CD8-positive, alpha-beta memory T cell (primary cell): Measurements from ENCODE around the gene RFPL3. TPM values are rescaled to one million over a fixed set of nuclear protein-coding genes. Genes with fewer than 3 reads are reported as not detected.
"Not testable (repeated sequence)": the region's sequence is repeated elsewhere in the genome, so short reads cannot be mapped to it uniquely, and the experiment has no call there.

ENCODE experiments used
- CTCF ChIA-PET: fragments of 350-600 bp; sonication (Branson Sonifier 250); formaldehyde crosslinking; loops from one replicate; lab custom pipeline; 2021; ENCODE audit warnings: antibody characterized with exemption; lab: Charles Lee
- POLR2A ChIA-PET: fragments of 350-600 bp; sonication (Branson Sonifier 250); formaldehyde crosslinking; loops from one replicate; lab custom pipeline; 2021; ENCODE audit warnings: antibody characterized with exemption; lab: Charles Lee
- DNase-seq, 5 donors: peaks; one replicate each; pipeline versions ENCODE4 v3.0.0 to v3.0.0-alpha.2; 2020 to 2022; ENCODE audit warnings: mixed read lengths in 1 of 5
- H3K27ac ChIP-seq: one replicate; pipeline ENCODE4 v1.7.0; 2013; ENCODE audit warnings: low read depth, mild to moderate bottlenecking, low read length, moderate library complexity
- H3K27me3 ChIP-seq: 2 replicates; pipeline ENCODE4 v1.7.0; 2013; ENCODE audit warnings: low read length, mild to moderate bottlenecking; ENCODE audit not compliant: insufficient read depth, poor library complexity, severe bottlenecking
- H3K36me3 ChIP-seq: 2 replicates; pipeline ENCODE4 v1.7.0; 2013; ENCODE audit warnings: mild to moderate bottlenecking, low read length, moderate library complexity; ENCODE audit not compliant: insufficient read depth
- H3K4me1 ChIP-seq: 2 replicates; pipeline ENCODE4 v1.7.0; 2013; ENCODE audit warnings: mild to moderate bottlenecking, low read length, moderate library complexity; ENCODE audit not compliant: insufficient read depth
- H3K4me3 ChIP-seq: 2 replicates; pipeline ENCODE4 v1.7.0; 2013; ENCODE audit warnings: mild to moderate bottlenecking, low read length
- H3K9me3 ChIP-seq: 2 replicates; pipeline ENCODE4 v1.7.0; 2013; ENCODE audit warnings: mild to moderate bottlenecking, low read length
- H3K27ac Mint-ChIP-seq, 8 donors: one replicate each; pipeline ENCODE4 v1.8.0; 2020 to 2021; ENCODE audit warnings: mixed read lengths in 8 of 8, mild to moderate bottlenecking in 6 of 8, inconsistent platforms in 3 of 8, moderate library complexity in 3 of 8
- H3K27me3 Mint-ChIP-seq, 2 donors: one replicate each; pipeline ENCODE4 v1.8.0; 2020 to 2021; ENCODE audit warnings: mixed read lengths in 2 of 2, mild to moderate bottlenecking in 1 of 2, moderate library complexity in 1 of 2
- H3K36me3 Mint-ChIP-seq, 3 donors: one replicate each; pipeline ENCODE4 v1.8.0; 2020 to 2021; ENCODE audit warnings: mixed read lengths in 3 of 3, inconsistent platforms in 1 of 3, mild to moderate bottlenecking in 1 of 3
- H3K4me1 Mint-ChIP-seq, 3 donors: one replicate each; pipeline ENCODE4 v1.8.0; 2020 to 2021; ENCODE audit warnings: mixed read lengths in 3 of 3, inconsistent platforms in 1 of 3, mild to moderate bottlenecking in 1 of 3
- H3K4me3 Mint-ChIP-seq, 7 donors: one replicate each; pipeline ENCODE4 v1.8.0; 2020 to 2021; ENCODE audit warnings: mixed read lengths in 7 of 7, mild to moderate bottlenecking in 6 of 7, moderate library complexity in 4 of 7, inconsistent platforms in 2 of 7
- H3K9me3 Mint-ChIP-seq, 5 donors: one replicate each; pipeline ENCODE4 v1.8.0; 2020 to 2022; ENCODE audit warnings: mixed read lengths in 5 of 5, mild to moderate bottlenecking in 3 of 5, moderate library complexity in 2 of 5, inconsistent platforms in 1 of 5
- polyA plus RNA-seq: library from polyadenylated mRNA; unstranded; fragments of 300-500 nt; fragmentation: Illumina TruSeq; gene quantifications from one replicate; pipeline ENCODE4 v1.2.3, GENCODE V29; 2021
- total RNA-seq, 2 experiments: library from RNA; stranded (reverse); gene quantifications; one replicate each; pipeline ENCODE4 v1.2.3, GENCODE V29; 2021

The RFPL3 gene
- total and polyA plus RNA-seq, 3 experiments from 2014 or later: not detected

DNA sequence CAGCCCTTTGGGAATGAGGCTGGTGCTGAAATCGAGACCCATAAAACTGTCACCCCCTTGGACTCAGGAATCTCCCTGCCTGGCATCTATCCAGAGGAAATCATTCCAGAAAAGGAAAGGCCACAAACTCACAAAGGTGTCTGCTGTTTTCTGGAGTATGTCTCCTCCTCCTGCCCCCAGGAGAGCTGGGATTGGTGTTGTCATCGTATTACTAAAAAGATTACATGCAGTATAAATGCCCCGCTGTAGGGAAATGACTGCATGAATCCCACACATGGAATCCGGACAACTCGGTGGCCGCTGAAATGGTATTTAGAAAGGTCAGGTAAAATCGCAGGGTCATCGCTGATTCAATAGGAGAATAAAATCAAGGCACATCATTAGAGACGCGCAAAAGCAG lies 18.9 kb upstream of the RFPL3 start:
- POLR2A ChIA-PET: no interaction called here
- CTCF ChIA-PET: no interaction called here
- Histone ChIP-seq H3K36me3 (no peaks in the 10 kb centered on the region), H3K27me3 (no peaks in the 10 kb centered on the region), H3K9me3 (no peaks in the 10 kb centered on the region), H3K4me1 (no peaks in the 10 kb centered on the region), H3K27ac (no peak overlapping the region), H3K4me3 (no peak overlapping the region)
- H3K4me3 Mint-ChIP-seq: no peak overlapping the region
- H3K27me3 Mint-ChIP-seq: peaks cover 19 to 73% of the 10 kb centered on the region in 2 donors
- H3K4me1 Mint-ChIP-seq: no peaks in the 10 kb centered on the region
- DNase-seq: no peak
- no peak overlapping the region for H3K27ac Mint-ChIP-seq
- no peaks in the 10 kb centered on the region for H3K9me3 Mint-ChIP-seq
- H3K36me3 Mint-ChIP-seq: no peaks in the 10 kb centered on the region

DNA sequence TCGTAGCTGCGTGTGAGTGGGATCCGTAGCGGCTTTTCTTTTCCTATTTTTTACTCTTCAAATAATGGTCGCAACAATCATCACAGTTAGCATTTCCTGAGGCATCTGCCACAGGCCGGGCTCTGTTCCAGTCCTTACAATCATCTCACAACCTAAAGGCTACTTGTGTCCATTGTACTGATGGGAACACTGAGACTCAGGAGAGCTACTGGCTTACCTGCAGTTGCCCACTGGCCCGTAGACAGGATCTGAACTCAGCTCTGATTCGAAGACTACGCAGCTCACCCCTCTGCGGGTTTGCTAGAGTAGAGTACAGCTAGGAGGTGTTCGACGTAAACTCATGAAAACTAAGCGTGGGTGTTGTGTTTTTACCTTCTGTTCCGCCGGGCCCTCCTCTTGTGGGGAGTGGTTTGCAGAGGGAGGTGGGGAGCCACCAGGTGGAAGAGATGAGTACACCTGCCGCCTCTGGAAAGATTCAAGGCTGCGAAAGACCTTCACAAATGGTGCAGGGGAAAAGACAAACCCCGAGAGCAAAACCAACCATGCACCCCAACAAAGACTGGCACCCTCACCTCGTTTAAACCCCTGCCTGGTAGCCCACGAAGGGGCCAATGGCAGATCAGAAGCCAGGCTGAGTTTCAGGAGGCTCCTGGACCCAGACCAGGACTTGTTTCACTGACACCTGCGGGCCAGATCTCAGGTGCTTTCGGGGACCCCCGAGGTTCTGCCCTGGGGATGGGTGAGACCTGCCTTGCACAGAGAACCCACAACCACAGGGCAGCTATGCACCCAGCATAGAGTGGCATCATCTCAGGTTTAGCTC lies 18.3 kb upstream of the RFPL3 start:
- H3K27ac Mint-ChIP-seq: no peak overlapping the region
- H3K27me3 ChIP-seq: no peaks in the 10 kb centered on the region
- no peak overlapping the region for H3K4me3 ChIP-seq
- H3K4me1 Mint-ChIP-seq: no peaks in the 10 kb centered on the region
- H3K4me1 ChIP-seq: no peaks in the 10 kb centered on the region
- POLR2A ChIA-PET: no interaction called here
- H3K27me3 Mint-ChIP-seq: peaks cover 18 to 73% of the 10 kb centered on the region in 2 donors
- CTCF ChIA-PET: no interaction called here
- H3K9me3 Mint-ChIP-seq: no peaks in the 10 kb centered on the region
- H3K36me3 Mint-ChIP-seq: no peaks in the 10 kb centered on the region
- H3K36me3 ChIP-seq: no peaks in the 10 kb centered on the region
- H3K9me3 ChIP-seq: no peaks in the 10 kb centered on the region
- no peak overlapping the region for H3K4me3 Mint-ChIP-seq
- H3K27ac ChIP-seq: no peak overlapping the region
- no peak for DNase-seq

DNA sequence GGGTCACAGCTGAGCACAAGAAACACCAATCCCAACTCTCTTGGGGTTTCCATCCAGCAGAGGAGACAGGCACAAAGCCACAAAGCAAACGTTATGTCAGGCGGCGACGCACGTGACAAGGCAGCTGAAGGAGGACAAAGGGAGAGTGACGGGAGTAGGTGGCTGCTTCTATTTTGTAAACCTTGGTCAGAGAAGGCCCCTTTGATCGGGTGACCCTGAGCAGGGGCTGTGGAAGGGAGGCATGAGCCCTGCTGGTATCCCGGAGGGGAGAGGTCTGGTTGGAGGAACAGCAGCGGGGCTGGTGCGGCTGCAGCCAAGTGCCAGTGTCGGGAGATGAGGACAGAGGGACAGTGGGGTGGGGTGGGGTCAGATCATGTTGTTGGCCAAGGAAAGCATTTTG lies 17.3 kb upstream of the RFPL3 start:
- Histone ChIP-seq H3K4me3 (no peak overlapping the region), H3K27ac (no peak overlapping the region), H3K27me3 (no peaks in the 10 kb centered on the region), H3K4me1 (no peaks in the 10 kb centered on the region), H3K36me3 (no peaks in the 10 kb centered on the region), H3K9me3 (no peaks in the 10 kb centered on the region)
- H3K27me3 Mint-ChIP-seq: peaks cover 14 to 71% of the 10 kb centered on the region in 2 donors
- H3K4me3 Mint-ChIP-seq: no peak overlapping the region
- no peaks in the 10 kb centered on the region for H3K9me3 Mint-ChIP-seq
- CTCF ChIA-PET: no interaction called here
- H3K27ac Mint-ChIP-seq: no peak overlapping the region
- DNase-seq: no peak
- POLR2A ChIA-PET: no interaction called here
- H3K4me1 Mint-ChIP-seq: no peaks in the 10 kb centered on the region
- H3K36me3 Mint-ChIP-seq: no peaks in the 10 kb centered on the region

DNA sequence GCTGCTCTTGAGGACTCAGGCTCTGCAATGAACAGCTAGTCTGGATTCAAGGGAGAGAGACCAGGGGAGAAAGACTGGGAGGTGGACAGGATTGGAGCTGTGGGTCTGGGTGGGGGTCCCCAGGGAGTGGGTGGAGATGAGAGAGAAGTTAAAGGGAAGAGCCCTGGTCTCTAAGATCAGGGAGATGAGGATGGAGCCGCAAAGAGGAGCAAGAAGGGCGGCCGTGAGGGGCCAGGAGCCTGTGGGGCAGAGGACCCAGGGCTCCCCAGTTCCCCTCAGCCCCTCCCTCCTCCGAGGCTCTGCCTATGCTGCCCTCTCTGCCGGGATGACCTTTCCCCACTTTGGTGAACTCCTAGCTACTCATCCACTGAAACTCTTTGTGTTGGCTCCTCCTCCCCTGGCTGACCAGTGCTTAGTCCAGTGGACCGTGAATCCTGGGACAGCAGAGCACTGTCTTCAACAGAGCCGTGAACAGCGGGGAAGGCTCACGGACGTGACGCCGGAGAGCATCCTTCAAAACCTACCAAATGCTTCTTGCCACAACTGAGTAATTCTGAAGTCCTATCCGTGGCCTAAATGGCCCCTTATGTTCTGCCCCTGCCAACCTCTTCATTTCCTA lies 16.4 kb upstream of the RFPL3 start:
- ChIA-PET CTCF (no interaction called here), POLR2A (no interaction called here)
- H3K27ac Mint-ChIP-seq: peak overlapping the region in 2 of 8 donors; percentile 48 to 65
- Histone ChIP-seq H3K36me3 (no peaks in the 10 kb centered on the region), H3K4me3 (no peak overlapping the region), H3K4me1 (no peaks in the 10 kb centered on the region), H3K27me3 (no peaks in the 10 kb centered on the region), H3K9me3 (no peaks in the 10 kb centered on the region), H3K27ac (no peak overlapping the region)
- no peaks in the 10 kb centered on the region for H3K4me1 Mint-ChIP-seq
- H3K9me3 Mint-ChIP-seq: no peaks in the 10 kb centered on the region
- no peaks in the 10 kb centered on the region for H3K36me3 Mint-ChIP-seq
- no peak overlapping the region for H3K4me3 Mint-ChIP-seq
- no peak for DNase-seq
- H3K27me3 Mint-ChIP-seq: peaks cover 16 to 73% of the 10 kb centered on the region in 2 donors

DNA sequence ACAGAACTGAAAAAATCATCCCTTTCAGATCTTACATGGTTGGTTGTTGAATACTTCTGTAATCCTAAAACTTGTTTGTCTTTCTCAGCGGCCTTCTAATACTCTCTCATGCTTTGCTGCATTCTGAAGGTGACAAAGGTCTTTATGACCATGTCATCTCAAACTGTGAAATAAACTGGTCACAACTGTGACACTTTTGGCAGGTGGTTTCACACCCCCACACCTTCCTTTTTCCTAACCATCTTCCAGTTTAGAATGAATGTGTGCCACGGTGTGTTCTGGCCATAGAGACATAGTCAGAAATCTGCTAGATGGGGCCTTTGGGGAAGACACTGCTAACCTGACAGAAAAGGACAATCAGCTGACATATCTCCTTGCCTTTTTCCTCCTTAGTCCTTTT lies 14.7 kb upstream of the RFPL3 start:
- CTCF ChIA-PET: no interaction called here
- H3K36me3 ChIP-seq: no peaks in the 10 kb centered on the region
- POLR2A ChIA-PET: no interaction called here
- Mint-ChIP-seq H3K27me3 (peaks cover 15 to 65% of the 10 kb centered on the region in 2 donors), H3K4me3 (no peak overlapping the region), H3K36me3 (no peaks in the 10 kb centered on the region), H3K4me1 (no peaks in the 10 kb centered on the region), H3K27ac (no peak overlapping the region), H3K9me3 (no peaks in the 10 kb centered on the region)
- DNase-seq: no peak
- no peak overlapping the region for H3K4me3 ChIP-seq
- H3K9me3 ChIP-seq: no peaks in the 10 kb centered on the region
- no peaks in the 10 kb centered on the region for H3K4me1 ChIP-seq
- no peak overlapping the region for H3K27ac ChIP-seq
- no peaks in the 10 kb centered on the region for H3K27me3 ChIP-seq

DNA sequence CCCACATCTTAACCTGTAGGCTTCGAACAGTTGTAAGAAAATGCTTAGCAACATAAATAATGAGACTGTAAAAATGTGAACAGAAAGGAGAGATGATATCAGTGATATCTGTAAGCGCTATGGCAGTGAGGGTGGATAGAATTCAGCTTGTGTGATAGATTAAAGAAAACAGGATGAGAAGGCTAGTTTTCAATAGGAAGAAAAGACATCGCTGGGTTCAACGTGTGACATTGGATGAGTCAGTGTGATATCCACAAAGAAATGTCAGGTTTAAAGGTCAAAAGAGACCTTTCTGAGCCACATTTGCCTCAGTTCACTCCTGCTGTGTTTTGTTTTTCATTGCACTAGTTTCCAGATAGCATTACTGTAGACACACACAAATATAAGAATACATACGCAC lies 13.7 kb upstream of the RFPL3 start:
- DNase-seq: no peak
- Mint-ChIP-seq H3K36me3 (no peaks in the 10 kb centered on the region), H3K27ac (no peak overlapping the region), H3K4me1 (no peaks in the 10 kb centered on the region), H3K4me3 (no peak overlapping the region), H3K9me3 (no peaks in the 10 kb centered on the region), H3K27me3 (peaks cover 15 to 60% of the 10 kb centered on the region in 2 donors)
- H3K4me1 ChIP-seq: no peaks in the 10 kb centered on the region
- H3K4me3 ChIP-seq: no peak overlapping the region
- no peaks in the 10 kb centered on the region for H3K27me3 ChIP-seq
- no peaks in the 10 kb centered on the region for H3K9me3 ChIP-seq
- no peaks in the 10 kb centered on the region for H3K36me3 ChIP-seq
- H3K27ac ChIP-seq: no peak overlapping the region
- ChIA-PET POLR2A (no interaction called here), CTCF (no interaction called here)

DNA sequence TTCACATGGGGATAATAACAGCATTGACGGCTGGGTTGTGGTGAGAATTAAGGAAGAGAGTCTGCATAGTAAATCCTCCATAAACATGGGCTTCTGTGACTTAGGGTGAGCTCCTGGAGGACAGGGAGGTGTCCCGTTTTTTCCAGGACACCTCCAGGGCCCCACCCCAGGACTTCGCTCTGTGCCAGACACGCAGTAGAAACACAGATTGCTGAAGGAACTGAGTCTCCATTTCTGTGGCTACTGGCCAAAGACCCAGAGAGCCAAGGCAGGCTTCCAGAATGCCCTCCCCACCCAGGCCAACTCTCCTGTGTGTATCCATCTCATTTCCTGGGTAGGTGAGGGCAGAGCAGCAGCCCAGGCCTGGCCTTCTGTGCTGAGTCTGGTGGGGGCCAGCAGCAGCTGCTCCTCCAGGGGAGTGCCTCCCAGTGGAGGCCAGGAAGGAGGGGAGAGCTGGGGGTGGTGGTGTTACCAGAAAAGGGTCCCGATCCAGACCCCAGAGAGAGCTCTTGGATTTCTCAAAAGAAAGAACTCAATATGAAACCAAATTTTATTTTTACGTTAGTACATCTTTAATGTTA lies 9.5 kb upstream of the RFPL3 start:
- no peaks in the 10 kb centered on the region for H3K4me1 Mint-ChIP-seq
- H3K27me3 Mint-ChIP-seq: peaks cover 6 to 23% of the 10 kb centered on the region in 2 donors
- DNase-seq: no peak
- Histone ChIP-seq H3K36me3 (no peaks in the 10 kb centered on the region), H3K27ac (no peak overlapping the region), H3K4me1 (no peaks in the 10 kb centered on the region), H3K4me3 (no peak overlapping the region), H3K9me3 (no peaks in the 10 kb centered on the region), H3K27me3 (no peaks in the 10 kb centered on the region)
- ChIA-PET POLR2A (no interaction called here), CTCF (no interaction called here)
- H3K27ac Mint-ChIP-seq: no peak overlapping the region
- peaks cover 0 to 1% (median 0%) of the 10 kb centered on the region in 5 donors for H3K9me3 Mint-ChIP-seq
- no peak overlapping the region for H3K4me3 Mint-ChIP-seq
- no peaks in the 10 kb centered on the region for H3K36me3 Mint-ChIP-seq

DNA sequence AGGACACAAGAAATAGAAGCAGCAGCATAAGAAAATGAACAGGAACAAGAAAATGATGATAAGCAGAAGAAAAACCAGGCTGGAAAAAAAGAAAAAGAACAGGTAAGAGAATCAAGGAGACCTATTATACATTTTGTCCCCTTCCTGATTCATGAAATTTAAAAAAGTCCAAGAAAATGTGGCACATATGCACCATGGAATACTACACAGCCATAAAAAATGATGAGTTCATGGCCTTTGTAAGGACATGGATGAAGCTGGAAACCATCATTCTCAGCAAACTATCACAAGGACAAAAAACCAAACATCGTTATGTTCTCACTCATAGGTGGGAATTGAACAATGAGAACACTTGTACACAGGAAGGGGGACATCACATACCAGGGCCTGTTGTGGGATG lies 5.8 kb upstream of the RFPL3 start:
- H3K4me1 ChIP-seq, H3K27ac Mint-ChIP-seq, H3K27me3 Mint-ChIP-seq, H3K9me3 ChIP-seq, DNase-seq, CTCF ChIA-PET, H3K27ac ChIP-seq, H3K36me3 Mint-ChIP-seq, POLR2A ChIA-PET, H3K4me3 Mint-ChIP-seq, H3K36me3 ChIP-seq, H3K4me1 Mint-ChIP-seq, H3K27me3 ChIP-seq, H3K9me3 Mint-ChIP-seq, H3K4me3 ChIP-seq: not testable (repeated sequence)
